ENCODE results near the gene ADAMTS13.

GRCh38 chr9:133427658-133428348, 5.6 kb downstream of the ADAMTS13 start:
- TF ChIP-seq EZH2 (IDR thresholded peaks at IDR 0.05; ENCODE audit: borderline replicate concordance, low read length) (no peak), CTCF (IDR thresholded peaks at IDR 0.05; ENCODE audit: low read length) (no peak)
